GM18951 (cell line): ENCODE results near the gene TUBAL3.
"Not testable (repeated sequence)": the region's sequence is repeated elsewhere in the genome, so short reads cannot be mapped to it uniquely, and the experiment has no call there.

Experiments
- POLR2A ChIP-seq: IDR thresholded peaks from 4 replicates; pipeline ENCODE4 v1.6.1; 2011; ENCODE audit warnings: mild to moderate bottlenecking; ENCODE audit not compliant: insufficient read length, insufficient read depth; ENCODE audit errors: extremely low read depth
- in situ Hi-C: fragments of 300-500 bp; cut with MboI; formaldehyde crosslinking; loops from one replicate; pipeline ENCODE4 v1.12.0; 2022; ENCODE audit warnings: low sequenced_read_pairs, mixed read lengths, inconsistent platforms; ENCODE audit not compliant: unreplicated experiment

Gene TUBAL3

DNA sequence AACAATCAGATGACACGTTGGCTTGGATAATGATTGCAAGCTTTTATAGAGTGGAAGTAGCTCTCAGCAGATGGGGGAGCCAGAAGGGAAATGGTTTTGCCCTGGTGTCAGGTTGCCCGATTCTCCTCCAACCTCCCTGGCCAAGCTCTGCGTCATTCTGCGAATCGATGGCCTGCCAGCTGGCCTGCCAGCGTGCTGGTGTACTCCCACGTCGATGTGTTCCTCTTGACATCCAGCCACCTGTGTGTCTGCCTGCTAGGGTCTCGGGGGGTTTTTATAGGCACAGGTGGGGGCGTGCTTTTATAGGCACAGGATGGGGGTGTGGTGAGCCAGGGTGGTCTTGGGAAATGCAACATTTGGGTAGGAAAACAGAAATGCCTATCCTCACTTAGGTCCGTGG lies 12.4 kb upstream of the TUBAL3 start:
- no peak for TF ChIP-seq POLR2A
- in situ Hi-C loops: no loop called here

DNA sequence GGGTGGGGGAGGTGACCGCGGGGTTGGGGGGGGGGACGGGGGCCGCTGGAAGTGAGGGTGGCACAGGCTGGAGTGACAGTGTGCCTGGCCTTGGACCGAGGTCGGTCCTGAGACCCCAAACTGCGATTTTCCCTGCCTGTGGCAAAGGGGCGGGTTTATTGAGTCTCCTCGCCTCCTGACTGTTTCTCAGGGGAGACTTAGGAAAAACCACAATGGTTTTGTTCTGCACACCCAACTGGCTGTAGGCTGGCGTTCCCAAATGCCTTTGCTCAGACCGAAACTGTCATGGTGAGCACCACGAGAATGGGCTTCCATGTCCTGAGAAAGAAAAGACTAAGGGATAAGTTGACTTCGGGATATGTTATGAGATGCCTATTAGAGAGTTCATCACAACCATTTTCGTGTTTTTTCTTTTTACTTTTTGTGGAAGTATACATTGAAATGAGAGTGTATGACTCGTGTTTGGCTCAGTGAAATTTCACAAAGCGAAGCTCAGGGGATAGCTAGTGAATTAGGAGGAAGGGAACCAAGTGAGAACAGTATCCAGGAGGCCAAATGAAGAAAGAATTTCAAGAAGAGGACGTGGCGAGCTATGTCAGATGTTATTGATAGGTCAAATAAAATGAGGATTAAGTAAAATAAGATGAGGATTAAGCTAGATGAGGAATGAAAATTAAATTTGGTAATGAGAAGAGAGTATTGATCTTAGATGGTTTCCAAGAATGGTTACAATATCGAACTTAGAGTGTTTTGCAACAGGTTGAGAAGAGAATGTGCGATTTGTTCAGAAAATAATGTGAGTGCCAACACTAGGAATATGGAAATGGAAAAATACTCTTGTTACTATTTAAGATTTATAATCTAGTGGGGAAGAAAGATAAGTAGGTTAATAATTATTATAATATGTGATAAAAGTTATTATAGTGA lies 8.6 kb upstream of the TUBAL3 start:
- no peak for TF ChIP-seq POLR2A
- in situ Hi-C loops: no loop called here

DNA sequence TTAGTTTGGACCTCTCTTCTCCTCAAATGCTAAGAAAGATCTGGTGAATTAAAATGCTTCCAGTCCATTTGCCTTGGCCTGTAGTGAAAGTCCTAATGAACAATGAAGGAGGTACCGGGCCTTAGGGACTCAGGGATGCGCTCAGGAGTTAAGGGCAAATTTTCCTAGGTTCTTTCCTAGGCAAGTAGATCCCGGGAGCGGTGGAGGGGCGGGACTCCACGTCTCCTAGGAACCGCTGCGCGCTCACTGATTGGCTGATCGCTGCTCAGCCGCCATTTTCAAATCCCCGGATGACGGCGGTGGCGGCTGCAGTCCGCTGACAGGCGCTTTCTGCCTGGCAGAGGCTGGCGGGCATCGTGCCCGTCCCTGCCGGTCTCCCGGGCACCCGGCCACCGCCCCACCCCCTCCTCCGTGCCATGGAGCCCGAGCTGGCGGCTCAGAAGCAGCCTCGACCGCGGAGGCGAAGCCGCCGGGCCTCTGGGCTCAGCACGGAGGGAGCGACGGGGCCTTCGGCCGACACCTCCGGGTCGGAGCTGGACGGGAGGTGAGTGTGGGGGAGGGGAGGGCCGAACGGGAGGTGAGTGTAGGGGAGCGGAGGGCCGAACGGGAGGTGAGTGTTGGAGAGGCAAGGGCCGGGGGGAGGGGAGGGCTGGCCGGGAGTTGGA lies 7.8 kb upstream of the TUBAL3 start, which contains the start of gene NET1:
TSS of gene NET1 (plus strand) at position 281 of the 665 bp plus-strand sequence. CDS start at position 417, 136 bp downstream.
- in situ Hi-C loops: no loop called here
- TF ChIP-seq POLR2A: peak; percentile 56

DNA sequence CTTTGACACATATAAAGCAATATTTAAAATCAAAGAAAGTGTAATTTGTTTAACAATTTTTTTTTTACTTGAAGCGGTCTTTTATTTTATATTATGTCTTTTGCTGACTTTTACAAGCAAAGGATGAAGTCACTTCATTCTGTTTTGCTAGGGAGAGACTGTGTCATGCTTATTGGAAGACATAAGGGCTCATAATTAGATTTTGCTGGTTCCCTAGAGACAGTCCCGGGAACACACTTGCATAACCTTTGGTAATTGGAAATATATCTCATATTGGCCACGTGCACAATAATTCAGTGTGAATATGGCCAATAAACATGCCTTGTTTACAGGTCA lies 7.3 kb upstream of the TUBAL3 start:
- TF ChIP-seq POLR2A: no peak
- in situ Hi-C loops: no loop called here

DNA sequence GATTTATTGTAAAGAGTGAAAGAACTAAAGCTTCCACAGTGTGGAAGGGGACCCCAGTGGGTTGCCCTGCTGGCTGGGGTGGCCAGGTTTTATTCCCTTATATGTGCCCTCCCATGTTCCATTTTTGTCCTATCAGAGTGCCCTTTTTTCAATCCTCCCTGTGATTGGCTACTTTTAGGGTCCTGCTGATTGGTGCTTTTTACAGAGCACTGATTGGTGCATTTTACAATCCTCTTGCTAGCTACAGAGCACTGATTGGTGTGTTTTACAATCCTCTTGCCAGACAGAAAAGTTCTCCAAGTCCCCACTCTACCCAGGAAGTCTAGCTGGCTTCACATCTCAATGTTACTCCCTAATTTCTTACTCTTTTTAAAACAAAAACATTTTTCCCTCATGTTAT lies 6.2 kb upstream of the TUBAL3 start:
- in situ Hi-C loops: not testable (repeated sequence)

DNA sequence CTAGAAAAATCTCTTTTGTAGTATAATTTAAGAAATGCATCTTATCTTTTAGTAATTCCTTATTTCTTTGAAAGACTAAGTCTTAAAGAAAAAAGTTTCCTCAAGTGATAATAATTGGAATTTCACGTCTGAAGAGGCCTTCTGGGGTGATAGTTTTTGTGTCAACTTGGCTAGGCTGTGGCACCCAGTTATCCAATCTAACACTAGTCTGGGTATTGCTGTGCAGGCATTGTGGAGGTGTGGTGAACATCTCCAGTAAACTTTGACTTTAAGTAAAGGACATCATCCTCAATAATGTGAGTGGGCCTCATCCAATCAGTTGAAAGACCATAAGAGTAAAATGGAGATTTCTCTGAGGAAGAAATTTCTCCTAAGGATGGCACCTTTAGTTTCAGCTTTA lies 2.3 kb upstream of the TUBAL3 start:
- in situ Hi-C loops: no loop called here
- no peak for TF ChIP-seq POLR2A

DNA sequence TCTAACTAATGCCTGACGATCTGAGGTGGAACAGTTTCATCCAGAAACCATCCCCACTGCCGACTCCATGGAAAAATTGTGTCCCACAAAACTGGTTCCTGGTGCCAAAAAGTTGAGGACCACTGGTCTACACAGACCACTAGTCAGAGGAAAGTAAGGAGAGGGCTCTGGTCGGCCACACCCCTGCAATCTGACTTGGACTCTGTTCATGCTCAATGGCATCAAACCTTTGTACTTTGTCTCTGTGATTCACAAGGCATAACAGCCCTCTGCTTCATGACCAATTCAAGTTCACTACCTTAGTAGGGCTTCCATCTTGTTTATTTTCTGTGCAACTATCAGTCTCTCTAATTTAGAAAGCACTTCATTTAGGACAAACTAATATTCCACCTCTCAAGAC lies 1.8 kb downstream of the TUBAL3 start:
- no peak for TF ChIP-seq POLR2A
- in situ Hi-C loops: no loop called here

DNA sequence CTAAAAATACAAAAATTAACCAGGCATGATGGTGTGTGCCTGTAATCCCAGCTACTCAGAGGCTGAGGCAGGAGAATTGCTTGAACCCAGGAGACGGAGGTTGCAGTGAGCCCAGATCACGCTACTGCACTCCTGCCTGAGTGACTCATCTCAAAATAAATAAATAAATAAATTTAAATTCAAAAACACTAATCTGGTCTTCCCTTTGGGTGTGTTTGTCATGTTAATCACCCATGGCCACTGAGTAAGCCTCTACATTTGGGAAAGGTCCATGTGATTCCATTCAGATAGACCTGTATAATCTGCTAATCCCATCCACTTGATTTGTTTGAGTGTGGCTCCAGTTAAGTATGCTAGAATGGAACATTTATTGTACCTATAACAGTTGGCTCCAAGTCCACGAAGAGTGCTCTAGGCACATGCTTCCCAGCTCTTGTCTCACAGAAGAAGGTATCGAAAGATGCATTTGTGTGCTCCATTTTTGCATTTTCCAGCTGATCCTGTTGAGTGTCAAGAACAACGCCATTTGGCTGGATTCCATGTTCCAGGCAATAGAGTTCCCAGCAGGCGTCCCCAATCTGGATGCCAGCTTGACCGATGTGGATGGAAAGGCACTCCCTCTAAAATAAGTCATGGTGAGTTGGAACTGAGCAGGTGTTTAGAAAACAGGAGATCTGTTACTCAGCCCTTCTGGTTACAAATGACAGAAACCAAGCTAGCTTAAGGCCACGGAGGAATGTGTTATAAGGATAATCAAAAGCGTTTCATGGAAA lies 4.0 kb downstream of the TUBAL3 start:
- no peak for TF ChIP-seq POLR2A
- in situ Hi-C loops: no loop called here

DNA sequence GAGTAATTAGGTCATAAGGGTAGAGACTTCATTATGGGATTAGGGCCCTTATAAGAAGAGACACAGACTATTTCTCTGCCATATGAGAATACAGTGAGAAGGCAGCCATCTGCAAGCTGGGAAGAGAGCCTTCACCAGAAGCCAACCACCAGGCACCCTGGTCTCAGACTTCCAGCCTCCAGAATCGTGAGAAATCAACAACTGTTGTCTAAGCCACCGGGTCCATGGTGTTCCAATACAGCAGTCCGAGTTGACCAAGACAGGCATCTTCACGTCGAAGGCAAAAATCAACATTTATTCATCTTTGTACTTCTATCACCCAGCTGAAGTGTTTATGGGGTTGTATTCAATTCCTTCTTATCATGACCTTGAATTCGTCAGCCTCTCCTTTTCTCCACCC lies 5.3 kb downstream of the TUBAL3 start:
- in situ Hi-C loops: loop anchor here (25.0 kb wide), 1 partner anchor 562 kb away; the partner anchor contains the start of gene AKR1E2
- no peak for TF ChIP-seq POLR2A

DNA sequence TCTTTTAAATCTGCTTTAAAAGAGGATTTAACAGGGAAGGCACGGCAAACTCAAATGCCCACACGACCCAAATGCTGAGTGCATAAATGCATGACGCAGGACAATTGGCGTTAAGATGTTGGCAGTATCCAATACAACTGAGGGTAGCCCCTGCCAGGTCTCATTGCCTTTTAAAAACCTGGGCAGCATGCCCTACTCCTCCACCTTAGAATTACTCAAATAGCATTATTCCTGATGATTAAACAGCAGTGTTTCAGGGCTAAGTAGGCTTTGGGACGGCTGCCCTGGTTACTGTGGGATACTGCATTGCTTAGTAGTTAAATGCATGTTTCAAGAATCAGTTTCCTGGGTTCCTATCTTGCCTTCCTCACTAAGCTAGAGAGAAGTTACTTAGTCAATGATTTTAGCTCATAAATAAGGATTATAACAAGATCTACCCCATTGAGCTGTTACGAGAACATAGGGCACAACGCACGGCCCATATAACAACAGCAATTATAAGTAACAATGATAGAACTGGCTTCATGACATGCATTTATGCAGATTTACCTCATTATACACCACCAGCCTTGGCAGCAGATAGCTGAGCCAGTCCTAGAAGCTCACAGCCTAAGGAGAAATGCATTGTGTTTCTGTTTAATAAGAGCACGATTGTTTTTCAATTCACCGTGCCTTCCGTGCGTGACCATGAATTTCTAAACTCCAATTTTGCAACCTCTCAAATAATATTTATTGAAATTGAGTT lies 7.9 kb downstream of the TUBAL3 start:
- TF ChIP-seq POLR2A: no peak
- in situ Hi-C loops: loop anchor here (25.0 kb wide), 1 partner anchor 559 kb away; the partner anchor contains the start of gene AKR1E2

DNA sequence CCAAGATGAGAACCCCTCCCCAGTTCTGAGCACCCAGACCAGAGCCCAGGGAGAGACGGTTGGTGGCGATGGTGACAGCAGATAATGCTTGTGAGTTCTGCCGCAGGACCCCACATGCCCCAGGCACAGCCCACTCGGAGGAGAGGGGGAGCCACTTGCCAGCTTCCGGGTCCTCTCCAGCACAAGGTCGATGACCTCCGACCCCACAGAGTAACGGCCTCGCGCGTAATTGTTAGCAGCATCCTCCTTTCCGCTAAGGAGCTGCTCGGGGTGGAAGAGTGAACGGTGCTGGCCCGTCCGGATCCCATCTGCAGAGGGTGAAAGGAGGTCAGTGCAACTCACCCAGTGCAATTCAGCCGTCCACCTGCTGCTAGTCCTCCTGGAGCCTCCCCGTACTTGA lies 9.5 kb downstream of the TUBAL3 start:
- TF ChIP-seq POLR2A: no peak
- in situ Hi-C loops: loop anchor here (25.0 kb wide), 1 partner anchor 558 kb away; the partner anchor contains the start of gene AKR1E2

DNA sequence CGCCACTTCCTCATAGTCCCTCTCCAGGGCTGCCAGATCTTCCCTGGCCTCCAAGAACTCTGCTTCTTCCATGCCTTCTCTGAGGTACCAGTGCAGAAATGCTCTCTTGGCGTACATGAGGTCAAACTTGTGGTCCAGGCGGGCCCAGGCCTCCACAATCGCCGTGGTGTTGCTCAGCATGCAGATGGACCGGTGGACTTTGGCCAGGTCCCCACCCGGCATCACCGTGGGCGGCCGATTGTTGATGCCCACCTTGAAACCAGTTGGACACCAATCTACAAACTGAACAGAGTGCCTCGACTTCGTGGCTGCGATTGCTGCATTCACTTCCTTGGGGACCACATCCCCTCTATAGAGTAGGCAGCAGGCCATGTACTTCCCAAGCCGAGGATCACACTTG lies 11.1 kb downstream of the TUBAL3 start:
- in situ Hi-C loops: loop anchor here (25.0 kb wide), 1 partner anchor 556 kb away; the partner anchor contains the start of gene AKR1E2

More for the DNA sequence above, 11.1 kb downstream of the TUBAL3 start:
- no peak for TF ChIP-seq POLR2A
